ENCODE data around the gene UBTFL1. TPM values are rescaled to one million over a fixed set of nuclear protein-coding genes. Genes with fewer than 3 reads are reported as not detected.

UBTFL1 gene
- total RNA-seq, 1 experiment from 2014 or later = not detected

- H3K27me3 ChIP-seq (replicated peaks; ENCODE audit: insufficient read depth, low read depth, low read length, poor library complexity) = no peaks in the 10 kb centered on the region
- no peak overlapping the region for H3K27ac ChIP-seq (ENCODE audit: low read depth, low read length, poor library complexity, severe bottlenecking)
- TF ChIP-seq EZH2 (IDR thresholded peaks at IDR 0.05; ENCODE audit: borderline replicate concordance, low read depth, low read length, poor library complexity, severe bottlenecking) (no peak), CTCF (conservative IDR thresholded peaks at IDR 0.05; ENCODE audit: low read depth, low read length) (no peak)
- intact Hi-C loops (cut with micrococcal nuclease; ENCODE audit: unreplicated experiment) = no loop called here
- ChIA-PET CTCF (no interaction called here), POLR2A (ENCODE audit: low non-redundant PET) (no interaction called here)
- H3K36me3 ChIP-seq (ENCODE audit: insufficient read depth, low read length, poor library complexity, severe bottlenecking) = no peaks in the 10 kb centered on the region
- no peak for DNase-seq (ENCODE audit: low spot score)
- no peaks in the 10 kb centered on the region for H3K9me3 ChIP-seq (ENCODE audit: low read depth, low read length, poor library complexity, severe bottlenecking)
- no TSS peak for BruUV-seq (replicated peaks)
- H3K4me3 ChIP-seq (ENCODE audit: low read depth, low read length, poor library complexity, severe bottlenecking) = no peak overlapping the region
- no peaks in the 10 kb centered on the region for H3K4me1 ChIP-seq (ENCODE audit: insufficient read depth, low read length, poor library complexity, severe bottlenecking)
These were observed 39.2 kb downstream of the UBTFL1 start for GRCh38 chr11:90124946-90125345.

- POLR2A ChIA-PET (ENCODE audit: low non-redundant PET) = interaction anchor here (0.5 kb wide), 1 partner anchor 569 kb away, joined by 4 read pairs; no protein-coding TSS in a partner anchor
- intact Hi-C loops (cut with micrococcal nuclease; ENCODE audit: unreplicated experiment) = no loop called here
- Histone ChIP-seq H3K36me3 (ENCODE audit: insufficient read depth, low read length, poor library complexity, severe bottlenecking) (no peaks in the 10 kb centered on the region), H3K27ac (ENCODE audit: low read depth, low read length, poor library complexity, severe bottlenecking) (peak overlapping the region; percentile 29), H3K9me3 (ENCODE audit: low read depth, low read length, poor library complexity, severe bottlenecking) (no peaks in the 10 kb centered on the region), H3K4me3 (ENCODE audit: low read depth, low read length, poor library complexity, severe bottlenecking) (peak overlapping the region; percentile 57), H3K27me3 (replicated peaks; ENCODE audit: insufficient read depth, low read depth, low read length, poor library complexity) (peaks cover 6% of the 10 kb centered on the region), H3K4me1 (ENCODE audit: insufficient read depth, low read length, poor library complexity, severe bottlenecking) (peaks cover 5% of the 10 kb centered on the region)
- TF ChIP-seq CTCF (conservative IDR thresholded peaks at IDR 0.05; ENCODE audit: low read depth, low read length) = no peak
- no peak for TF ChIP-seq EZH2 (IDR thresholded peaks at IDR 0.05; ENCODE audit: borderline replicate concordance, low read depth, low read length, poor library complexity, severe bottlenecking)
- CTCF ChIA-PET = no interaction called here
- BruUV-seq (replicated peaks) = no TSS peak
- DNase-seq (ENCODE audit: low spot score) = no peak
These were observed 48.1 kb downstream of the UBTFL1 start for GRCh38 chr11:90133560-90134477.

- BruUV-seq (replicated peaks) = no TSS peak
- peaks cover 5% of the 10 kb centered on the region for H3K4me1 ChIP-seq (ENCODE audit: insufficient read depth, low read length, poor library complexity, severe bottlenecking)
- H3K9me3 ChIP-seq (ENCODE audit: low read depth, low read length, poor library complexity, severe bottlenecking) = no peaks in the 10 kb centered on the region
- no peaks in the 10 kb centered on the region for H3K36me3 ChIP-seq (ENCODE audit: insufficient read depth, low read length, poor library complexity, severe bottlenecking)
- DNase-seq (ENCODE audit: low spot score) = peak; percentile 70
- H3K27ac ChIP-seq (ENCODE audit: low read depth, low read length, poor library complexity, severe bottlenecking) = peak within 1 kb of the TSS; percentile 29
- ChIA-PET CTCF (no interaction called here), POLR2A (ENCODE audit: low non-redundant PET) (no interaction called here)
- intact Hi-C loops (cut with micrococcal nuclease; ENCODE audit: unreplicated experiment) = no loop called here
- TF ChIP-seq EZH2 (IDR thresholded peaks at IDR 0.05; ENCODE audit: borderline replicate concordance, low read depth, low read length, poor library complexity, severe bottlenecking) (no peak), CTCF (conservative IDR thresholded peaks at IDR 0.05; ENCODE audit: low read depth, low read length) (no peak)
- H3K4me3 ChIP-seq (ENCODE audit: low read depth, low read length, poor library complexity, severe bottlenecking) = peak within 1 kb of the TSS; percentile 57
- peaks cover 6% of the 10 kb centered on the region for H3K27me3 ChIP-seq (replicated peaks; ENCODE audit: insufficient read depth, low read depth, low read length, poor library complexity)
These were observed 48.8 kb downstream of the UBTFL1 start, which contains the start of gene NAALAD2 for GRCh38 chr11:90134478-90135003. Gene NAALAD2, plus strand, starts transcription at chr11:90134663. Its CDS starts 96 bp downstream, at chr11:90134759.
